ENCODE results near the gene CCL24. TPM values are rescaled to one million over a fixed set of nuclear protein-coding genes. Genes with fewer than 3 reads are reported as not detected.
A peak's percentile ranks its signal among the peaks of the same experiment; 100 is the strongest.

CCL24 gene
- total and polyA plus RNA-seq, 2 of the 4 experiments (the other 2 are of a cell fraction), result not detected

DNA sequence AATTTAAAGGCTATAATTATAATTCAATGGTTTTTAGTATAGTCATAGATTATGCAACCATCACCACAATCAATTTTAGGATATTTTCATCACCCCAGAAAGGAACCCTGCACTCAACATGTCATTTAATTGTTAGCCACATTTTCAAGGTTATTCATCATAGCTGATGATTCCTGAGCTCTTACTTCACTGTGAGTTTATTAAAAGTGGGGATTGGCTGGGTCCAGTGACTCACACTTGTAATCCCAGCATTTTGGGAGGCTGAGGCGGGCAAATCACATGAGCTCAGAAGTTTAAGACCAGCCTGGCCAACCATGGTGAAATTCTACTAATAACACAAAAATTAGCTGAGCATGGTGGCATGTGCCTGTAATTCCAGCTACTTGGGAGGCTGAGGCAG lies 42.4 kb downstream of the CCL24 start (continued):
- TF ChIP-seq BHLHE40 (IDR thresholded peaks at IDR 0.05; ENCODE audit: low read depth, low read length), result no peak
- TF ChIP-seq FOS (IDR thresholded peaks at IDR 0.05; ENCODE audit: low read depth, low read length), result peak; percentile 19; the same call in 1 of the 2 replicates
- TF ChIP-seq, protein P1, sequence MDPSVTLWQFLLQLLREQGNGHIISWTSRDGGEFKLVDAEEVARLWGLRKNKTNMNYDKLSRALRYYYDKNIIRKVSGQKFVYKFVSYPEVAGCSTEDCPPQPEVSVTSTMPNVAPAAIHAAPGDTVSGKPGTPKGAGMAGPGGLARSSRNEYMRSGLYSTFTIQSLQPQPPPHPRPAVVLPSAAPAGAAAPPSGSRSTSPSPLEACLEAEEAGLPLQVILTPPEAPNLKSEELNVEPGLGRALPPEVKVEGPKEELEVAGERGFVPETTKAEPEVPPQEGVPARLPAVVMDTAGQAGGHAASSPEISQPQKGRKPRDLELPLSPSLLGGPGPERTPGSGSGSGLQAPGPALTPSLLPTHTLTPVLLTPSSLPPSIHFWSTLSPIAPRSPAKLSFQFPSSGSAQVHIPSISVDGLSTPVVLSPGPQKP (IDR thresholded peaks at IDR 0.05; ENCODE audit: borderline replicate concordance, low read depth, low read length), result no peak
- no peak for TF ChIP-seq MXI1 (IDR thresholded peaks at IDR 0.05; ENCODE audit: borderline replicate concordance, low read depth, low read length)

DNA sequence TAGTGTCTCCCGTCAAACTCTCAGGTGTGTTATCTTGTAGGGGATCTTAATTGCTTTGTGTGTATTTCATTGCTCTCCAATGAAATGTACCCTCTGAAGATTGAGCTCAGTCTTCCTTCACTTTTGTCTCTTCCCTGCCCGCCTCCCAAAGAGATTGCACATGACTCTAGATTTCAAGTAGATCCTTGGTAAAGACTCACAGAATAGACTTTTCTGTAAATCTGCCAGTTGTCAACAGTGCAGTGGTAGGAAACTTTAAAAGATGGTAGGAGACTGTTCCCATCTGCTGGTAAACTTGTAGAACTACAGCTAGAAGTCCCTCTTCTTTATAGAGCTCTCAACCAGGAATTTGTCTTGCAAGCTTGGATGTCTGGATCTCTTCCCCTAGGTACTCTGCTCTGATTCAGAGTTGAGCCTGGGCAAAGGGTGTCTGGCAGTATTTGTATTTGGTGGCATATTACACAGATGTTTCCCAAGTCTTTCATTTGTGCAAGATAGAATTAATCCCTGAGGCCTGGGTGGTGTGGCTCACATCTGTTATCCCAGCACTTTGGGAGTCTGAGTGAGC lies 51.2 kb downstream of the CCL24 start:
- BruUV-seq (replicated peaks), result no TSS peak
- in situ Hi-C loops (cut with MboI; ENCODE audit: low sequenced_read_pairs) (no loop called here), dilution Hi-C loops (cut with HindIII; ENCODE audit: low sequenced_read_pairs, unreplicated experiment) (no loop called here), intact Hi-C loops (cut with micrococcal nuclease) (loop anchor here (2.0 kb wide), 1 partner anchor 234 kb away; no protein-coding TSS in a partner anchor)
- no peaks in the 10 kb centered on the region for H4K20me1 ChIP-seq (ENCODE audit: insufficient read depth, low read length)
- DNase-seq (peak; percentile 77), ATAC-seq (ENCODE audit: low read depth) (peak; percentile 97)
- no peak overlapping the region for H3K56ac ChIP-seq (ENCODE audit: extremely low read depth, insufficient read depth, low read length)
- H3K23ac ChIP-seq (ENCODE audit: low read depth, low read length), result no peak overlapping the region
- CTCF ChIA-PET, result interaction anchor here (0.6 to 1.5 kb wide), 3 partner anchors 9 to 201 kb away, joined by 3 to 5 read pairs (median 3); no protein-coding TSS in a partner anchor
- H2BK15ac ChIP-seq (ENCODE audit: low read depth, low read length), result no peak overlapping the region
- no peak overlapping the region for H2AK5ac ChIP-seq (ENCODE audit: low read depth, low read length)
- H2BK5ac ChIP-seq (ENCODE audit: low read depth, low read length, poor library complexity, severe bottlenecking), result no peak overlapping the region
- POLR2A ChIA-PET (ENCODE audit: unreplicated experiment), result no interaction called here
- H3K4ac ChIP-seq (ENCODE audit: low read depth, low read length), result no peak overlapping the region
- no peak overlapping the region for H3K4me3 ChIP-seq (ENCODE audit: insufficient read depth, low read depth, low read length)
- H3K27me3 ChIP-seq (ENCODE audit: control insufficient read depth, insufficient read depth, low read length), result no peaks in the 10 kb centered on the region
- H3K18ac ChIP-seq (ENCODE audit: low read depth, low read length), result no peak overlapping the region
- no CpG with 5 or more reads among the region's 2 CpGs for WGBS, 2 experiments (ENCODE audit: extremely low coverage in 2 of 2, insufficient read length in 1 of 2)
- no peak overlapping the region for H3K14ac ChIP-seq (replicated peaks; ENCODE audit: low read depth, low read length)
- H3K36me3 ChIP-seq (ENCODE audit: control insufficient read depth, insufficient read depth, low read length), result no peaks in the 10 kb centered on the region
- H3K27ac ChIP-seq (ENCODE audit: insufficient read depth, low read length), result no peak overlapping the region
- H4K91ac ChIP-seq (ENCODE audit: insufficient read depth, low read depth, low read length), result no peak overlapping the region
- H4K8ac ChIP-seq (ENCODE audit: low read depth in 2 of 2, low read length in 2 of 2), result no peak overlapping the region
- no peak overlapping the region for H3K4me2 ChIP-seq (ENCODE audit: low read depth, low read length)
- H2AFZ ChIP-seq (replicated peaks; ENCODE audit: low read length, poor library complexity), result no peak overlapping the region
- H3K79me1 ChIP-seq (ENCODE audit: low read depth in 1 of 2, low read length in 2 of 2), result no peaks in the 10 kb centered on the region
- H3K4me1 ChIP-seq (ENCODE audit: control insufficient read depth, insufficient read depth, low read length), result no peaks in the 10 kb centered on the region
- H2BK20ac ChIP-seq (ENCODE audit: low read depth, low read length), result no peak overlapping the region
- H3K9me3 ChIP-seq (ENCODE audit: control insufficient read depth, insufficient read depth, low read length), result no peaks in the 10 kb centered on the region
- no peak overlapping the region for H2BK120ac ChIP-seq (ENCODE audit: low read depth, low read length)
- H4K5ac ChIP-seq (ENCODE audit: low read depth, low read length), result no peak overlapping the region
- no peaks in the 10 kb centered on the region for H3K9me1 ChIP-seq (ENCODE audit: insufficient read depth, low read length)
- no peak overlapping the region for H3K9ac ChIP-seq (ENCODE audit: low read depth, low read length)
- H2AK9ac ChIP-seq (replicated peaks; ENCODE audit: low read depth, low read length, poor library complexity), result no peak overlapping the region
- peak; percentile 91 for TF ChIP-seq RAD21 (IDR thresholded peaks at IDR 0.05; ENCODE audit: low read length)
- no peak for TF ChIP-seq NFE2L2 (IDR thresholded peaks at IDR 0.05; ENCODE audit: low read depth, low read length)
- TF ChIP-seq MAFK (IDR thresholded peaks at IDR 0.05; ENCODE audit: low read depth, low read length), result no peak
- TF ChIP-seq, protein P2, sequence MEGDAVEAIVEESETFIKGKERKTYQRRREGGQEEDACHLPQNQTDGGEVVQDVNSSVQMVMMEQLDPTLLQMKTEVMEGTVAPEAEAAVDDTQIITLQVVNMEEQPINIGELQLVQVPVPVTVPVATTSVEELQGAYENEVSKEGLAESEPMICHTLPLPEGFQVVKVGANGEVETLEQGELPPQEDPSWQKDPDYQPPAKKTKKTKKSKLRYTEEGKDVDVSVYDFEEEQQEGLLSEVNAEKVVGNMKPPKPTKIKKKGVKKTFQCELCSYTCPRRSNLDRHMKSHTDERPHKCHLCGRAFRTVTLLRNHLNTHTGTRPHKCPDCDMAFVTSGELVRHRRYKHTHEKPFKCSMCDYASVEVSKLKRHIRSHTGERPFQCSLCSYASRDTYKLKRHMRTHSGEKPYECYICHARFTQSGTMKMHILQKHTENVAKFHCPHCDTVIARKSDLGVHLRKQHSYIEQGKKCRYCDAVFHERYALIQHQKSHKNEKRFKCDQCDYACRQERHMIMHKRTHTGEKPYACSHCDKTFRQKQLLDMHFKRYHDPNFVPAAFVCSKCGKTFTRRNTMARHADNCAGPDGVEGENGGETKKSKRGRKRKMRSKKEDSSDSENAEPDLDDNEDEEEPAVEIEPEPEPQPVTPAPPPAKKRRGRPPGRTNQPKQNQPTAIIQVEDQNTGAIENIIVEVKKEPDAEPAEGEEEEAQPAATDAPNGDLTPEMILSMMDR (conservative IDR thresholded peaks at IDR 0.05; ENCODE audit: low read depth, low read length), result peak; percentile 83
- no peak for TF ChIP-seq FOS (IDR thresholded peaks at IDR 0.05; ENCODE audit: low read depth, low read length)
- TF ChIP-seq MXI1 (IDR thresholded peaks at IDR 0.05; ENCODE audit: borderline replicate concordance, low read depth, low read length), result no peak
- TF ChIP-seq, protein P1 (IDR thresholded peaks at IDR 0.05; ENCODE audit: borderline replicate concordance, low read depth, low read length), result no peak
- TF ChIP-seq RFX5 (IDR thresholded peaks at IDR 0.05; ENCODE audit: low read depth, low read length), result no peak
- TF ChIP-seq, protein P3, sequence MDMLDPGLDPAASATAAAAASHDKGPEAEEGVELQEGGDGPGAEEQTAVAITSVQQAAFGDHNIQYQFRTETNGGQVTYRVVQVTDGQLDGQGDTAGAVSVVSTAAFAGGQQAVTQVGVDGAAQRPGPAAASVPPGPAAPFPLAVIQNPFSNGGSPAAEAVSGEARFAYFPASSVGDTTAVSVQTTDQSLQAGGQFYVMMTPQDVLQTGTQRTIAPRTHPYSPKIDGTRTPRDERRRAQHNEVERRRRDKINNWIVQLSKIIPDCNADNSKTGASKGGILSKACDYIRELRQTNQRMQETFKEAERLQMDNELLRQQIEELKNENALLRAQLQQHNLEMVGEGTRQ (IDR thresholded peaks at IDR 0.05; ENCODE audit: low read depth, low read length), result no peak
- no peak for TF ChIP-seq CHD1 (IDR thresholded peaks at IDR 0.05; ENCODE audit: low read depth, low read length)

Data from IMR-90 (cell line).